HEK293T (cell line): ENCODE results near the gene ULK1.

Experiments used
- CTCF ChIA-PET: fragments of 350-600 bp; formaldehyde crosslinking; extraction: SDS; loops from one replicate; lab custom pipeline; 2021; ENCODE audit warnings: antibody characterized with exemption, inconsistent platforms; lab: Yijun Ruan, JAX
- POLR2A ChIA-PET: fragments of 350-600 bp; formaldehyde crosslinking; extraction: SDS; loops from one replicate; lab custom pipeline; 2020; ENCODE audit warnings: antibody characterized with exemption, inconsistent platforms; lab: Yijun Ruan, JAX
- DNase-seq: peaks from one replicate; pipeline ENCODE4 v3.0.0; 2012; ENCODE audit warnings: mixed read lengths; ENCODE audit errors: extremely low spot score
- ARNT ChIP-seq: fragments of 450-650 bp; IDR thresholded peaks from 2 replicates; pipeline ENCODE4 v1.6.1; 2017; ENCODE audit warnings: mild to moderate bottlenecking
- BHLHE40 ChIP-seq: fragments of 450-650 bp; IDR thresholded peaks from 2 replicates; pipeline ENCODE4 v1.6.1; 2016; ENCODE audit warnings: mild to moderate bottlenecking, moderate library complexity, borderline replicate concordance
- CTBP1 ChIP-seq: fragments of 450-650 bp; IDR thresholded peaks from 2 replicates; pipeline ENCODE4 v1.6.1; 2016; ENCODE audit warnings: borderline replicate concordance
- ELF4 ChIP-seq: fragments of 450-650 bp; IDR thresholded peaks from 2 replicates; pipeline ENCODE4 v1.6.1; 2017; ENCODE audit warnings: antibody characterized with exemption
- FOXA1 ChIP-seq: fragments of 450-650 bp; IDR thresholded peaks from 2 replicates; pipeline ENCODE4 v1.6.1; 2016; ENCODE audit warnings: mild to moderate bottlenecking
- FOXK2 ChIP-seq: fragments of 450-650 bp; IDR thresholded peaks from 2 replicates; pipeline ENCODE4 v1.6.1; 2016; ENCODE audit warnings: mild to moderate bottlenecking
- FOXM1 ChIP-seq: fragments of 450-650 bp; IDR thresholded peaks from 2 replicates; pipeline ENCODE4 v1.6.1; 2017; ENCODE audit warnings: mild to moderate bottlenecking, borderline replicate concordance
- HDGF ChIP-seq: fragments of 450-650 bp; IDR thresholded peaks from 2 replicates; pipeline ENCODE4 v1.6.1; 2017; ENCODE audit warnings: antibody characterized with exemption, borderline replicate concordance
- L3MBTL2 ChIP-seq: fragments of 450-650 bp; conservative IDR thresholded peaks from 2 replicates; pipeline ENCODE4 v1.6.1; 2016; ENCODE audit warnings: mild to moderate bottlenecking
- LEF1 ChIP-seq: fragments of 450-650 bp; IDR thresholded peaks from 2 replicates; pipeline ENCODE4 v1.6.1; 2017; ENCODE audit warnings: mild to moderate bottlenecking, borderline replicate concordance
- NFRKB ChIP-seq: fragments of 450-650 bp; IDR thresholded peaks from 2 replicates; pipeline ENCODE4 v1.6.1; 2016; ENCODE audit warnings: mild to moderate bottlenecking, moderate library complexity
- SP1 ChIP-seq: fragments of 450-650 bp; IDR thresholded peaks from 2 replicates; pipeline ENCODE4 v1.6.1; 2017
- SUZ12 ChIP-seq: fragments of 450-650 bp; IDR thresholded peaks from 2 replicates; pipeline ENCODE4 v1.6.1; 2016; ENCODE audit warnings: mild to moderate bottlenecking
- TARDBP ChIP-seq: fragments of 450-650 bp; IDR thresholded peaks from 2 replicates; pipeline ENCODE4 v1.6.1; 2016
- ZNF384 ChIP-seq: fragments of 450-650 bp; IDR thresholded peaks from 2 replicates; pipeline ENCODE4 v1.6.1; 2016
- TF ChIP-seq, protein P1 (sequence below): fragments of 450-650 bp; IDR thresholded peaks from 2 replicates; pipeline ENCODE4 v1.6.1; 2016

The ULK1 gene

DNA sequence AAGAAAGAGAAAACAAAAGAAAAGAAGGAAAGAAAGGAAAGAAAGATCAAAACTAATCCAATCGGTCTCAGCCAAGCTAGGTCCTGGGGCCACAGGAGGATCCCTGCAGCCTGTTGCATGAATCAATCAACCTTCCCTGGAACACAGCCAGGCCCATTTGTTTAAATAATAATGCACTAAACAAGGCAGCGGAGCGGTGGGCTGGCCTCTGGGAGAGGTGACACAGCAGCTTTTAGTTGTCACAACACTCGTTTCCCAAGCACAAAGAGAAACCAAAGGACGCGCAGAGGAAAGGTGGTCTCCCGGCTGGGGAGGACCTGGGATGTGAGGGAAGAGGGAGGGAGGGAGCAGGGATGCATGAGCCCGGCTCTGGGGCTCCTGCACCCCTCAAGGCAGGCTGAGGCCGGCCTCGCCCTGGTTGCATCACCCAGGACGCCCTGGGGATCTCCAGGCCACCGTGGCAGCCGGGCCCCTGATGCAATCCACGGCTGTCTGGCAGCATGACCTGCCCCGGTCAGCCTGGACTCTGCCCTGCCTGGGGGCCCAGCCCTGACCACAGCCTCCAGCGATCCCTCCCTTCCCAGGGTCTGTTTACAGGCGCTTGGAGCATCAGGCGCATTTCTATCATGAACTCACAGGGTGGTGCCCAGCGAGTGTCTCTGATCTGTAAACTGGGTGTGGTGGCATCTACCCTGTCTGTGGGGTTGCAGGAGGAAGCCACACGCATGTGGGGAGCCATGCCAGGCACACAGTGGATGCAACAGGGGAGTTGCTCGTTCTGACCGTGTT is 33.8 kb upstream of the ULK1 start:
- ChIA-PET CTCF (interaction anchor here (0.6 kb wide), 2 partner anchors 21 to 653 kb away, joined by 3 to 4 read pairs; no protein-coding TSS in a partner anchor), POLR2A (interaction anchor here (0.9 to 1.0 kb wide), 2 partner anchors 10 to 70 kb away, joined by 3 to 4 read pairs; no protein-coding TSS in a partner anchor)
- peak; percentile 38 for DNase-seq

DNA sequence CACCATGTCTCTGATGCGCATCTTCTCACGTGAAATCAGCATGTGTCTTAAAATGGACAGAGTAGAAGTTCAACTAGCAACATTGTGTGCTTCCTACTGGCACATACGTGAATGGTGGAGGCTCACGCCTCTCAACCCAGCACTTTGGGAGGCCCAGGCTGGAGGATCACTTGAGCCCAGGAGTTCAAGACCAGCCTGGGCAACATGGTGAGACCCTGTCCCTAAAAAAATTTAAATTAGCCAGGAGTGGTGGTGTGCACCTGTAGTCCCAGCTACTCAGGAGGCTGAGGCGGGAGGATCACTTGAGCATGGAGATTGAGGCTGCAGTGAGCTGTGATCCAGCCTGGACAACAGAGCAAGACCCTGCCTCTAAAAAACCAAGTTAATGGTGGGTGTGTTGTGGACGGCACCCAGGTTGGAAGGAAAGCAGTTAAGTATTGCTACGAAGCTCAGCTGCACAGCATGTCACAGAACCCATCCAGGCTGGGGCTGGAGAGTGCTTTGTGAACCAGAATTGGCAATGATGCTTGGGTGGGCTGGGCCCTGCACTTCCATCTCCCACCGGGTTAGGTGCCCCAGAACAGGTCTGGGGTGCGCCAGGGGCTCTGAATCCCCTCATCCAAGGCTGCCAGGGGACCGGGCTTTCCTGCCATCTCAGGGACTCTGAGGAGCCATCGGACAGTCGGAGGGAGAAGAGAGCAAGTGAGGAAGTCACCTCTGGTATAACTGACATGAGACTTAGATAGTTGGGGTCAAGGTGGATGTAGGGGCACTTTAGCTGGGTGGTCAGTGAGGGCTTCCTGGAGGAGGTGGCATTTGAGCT is 33.0 kb upstream of the ULK1 start:
- CTCF ChIA-PET = no interaction called here
- no peak for DNase-seq
- POLR2A ChIA-PET = no interaction called here
- TF ChIP-seq L3MBTL2 (no peak), ELF4 (no peak), ARNT (no peak), FOXA1 (no peak), SP1 (no peak), FOXM1 (no peak), TARDBP (no peak)
- TF ChIP-seq, protein P1, sequence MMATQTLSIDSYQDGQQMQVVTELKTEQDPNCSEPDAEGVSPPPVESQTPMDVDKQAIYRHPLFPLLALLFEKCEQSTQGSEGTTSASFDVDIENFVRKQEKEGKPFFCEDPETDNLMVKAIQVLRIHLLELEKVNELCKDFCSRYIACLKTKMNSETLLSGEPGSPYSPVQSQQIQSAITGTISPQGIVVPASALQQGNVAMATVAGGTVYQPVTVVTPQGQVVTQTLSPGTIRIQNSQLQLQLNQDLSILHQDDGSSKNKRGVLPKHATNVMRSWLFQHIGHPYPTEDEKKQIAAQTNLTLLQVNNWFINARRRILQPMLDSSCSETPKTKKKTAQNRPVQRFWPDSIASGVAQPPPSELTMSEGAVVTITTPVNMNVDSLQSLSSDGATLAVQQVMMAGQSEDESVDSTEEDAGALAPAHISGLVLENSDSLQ = no peak

More for the DNA sequence above, 33.8 kb upstream of the ULK1 start:
- TF ChIP-seq LEF1 (no peak), SP1 (no peak), ELF4 (no peak), BHLHE40 (no peak), L3MBTL2 (no peak), FOXA1 (no peak), FOXM1 (no peak), FOXK2 (no peak), CTBP1 (no peak), TARDBP (0 out of 2 replicates have a peak, but pooled peaks have one; percentile 6), HDGF (no peak), NFRKB (no peak)
- TF ChIP-seq, protein P1 = peak; percentile 82

DNA sequence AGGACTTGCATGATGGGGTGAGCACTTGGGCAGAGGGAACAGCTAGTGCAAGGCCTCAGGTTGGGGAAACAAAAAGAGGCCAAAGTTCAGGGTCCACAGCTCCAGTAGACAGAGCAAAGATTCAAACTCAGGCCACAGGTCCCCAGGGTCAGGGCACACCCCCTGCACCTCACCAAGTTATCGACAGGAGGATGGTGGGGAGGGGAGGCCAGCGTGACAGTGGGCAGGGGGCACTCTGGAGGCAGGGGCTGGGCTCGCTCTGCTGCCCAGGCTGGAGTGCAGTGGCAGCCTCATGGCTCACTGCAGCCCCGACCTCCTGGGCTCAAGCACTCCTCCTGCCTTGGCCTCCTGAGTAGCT is 32.4 kb upstream of the ULK1 start:
- CTCF ChIA-PET = no interaction called here
- POLR2A ChIA-PET = no interaction called here
- TF ChIP-seq NFRKB = no peak
- TF ChIP-seq ELF4 = no peak
- no peak for TF ChIP-seq SP1
- TF ChIP-seq FOXM1 = no peak
- no peak for TF ChIP-seq HDGF
- TF ChIP-seq LEF1 = no peak
- TF ChIP-seq ARNT = no peak
- TF ChIP-seq L3MBTL2 = no peak
- TF ChIP-seq FOXA1 = no peak
- TF ChIP-seq SUZ12 = no peak
- TF ChIP-seq TARDBP = no peak
- TF ChIP-seq, protein P1 = no peak
- no peak for TF ChIP-seq ZNF384
- TF ChIP-seq BHLHE40 = no peak
- TF ChIP-seq FOXK2 = no peak
- no peak for TF ChIP-seq CTBP1
- no peak for DNase-seq

DNA sequence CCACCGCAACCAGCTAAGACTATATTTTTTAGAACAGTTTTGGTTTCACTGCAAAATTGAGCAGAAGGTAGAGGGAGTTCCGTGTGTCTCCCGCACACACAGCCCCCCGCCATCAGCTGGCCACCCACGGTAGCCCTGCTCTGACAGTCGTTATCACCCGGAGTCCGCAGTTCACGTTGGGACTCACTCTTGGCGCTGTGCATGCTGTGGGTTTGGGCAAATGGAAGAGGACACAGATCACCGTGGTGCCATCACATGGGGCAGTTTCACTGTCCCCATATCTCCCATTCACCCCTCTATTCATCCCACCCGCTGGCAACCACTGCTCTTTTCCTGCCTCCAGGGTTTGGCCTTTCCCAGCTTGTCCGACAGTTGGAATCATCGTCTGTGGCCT is 31.8 kb upstream of the ULK1 start:
- ChIA-PET POLR2A (no interaction called here), CTCF (no interaction called here)
- no peak for DNase-seq
- TF ChIP-seq L3MBTL2 (no peak), FOXK2 (no peak), TARDBP (no peak), ELF4 (no peak), ZNF384 (no peak), CTBP1 (no peak), SP1 (no peak), NFRKB (no peak)
- TF ChIP-seq, protein P1 = no peak

DNA sequence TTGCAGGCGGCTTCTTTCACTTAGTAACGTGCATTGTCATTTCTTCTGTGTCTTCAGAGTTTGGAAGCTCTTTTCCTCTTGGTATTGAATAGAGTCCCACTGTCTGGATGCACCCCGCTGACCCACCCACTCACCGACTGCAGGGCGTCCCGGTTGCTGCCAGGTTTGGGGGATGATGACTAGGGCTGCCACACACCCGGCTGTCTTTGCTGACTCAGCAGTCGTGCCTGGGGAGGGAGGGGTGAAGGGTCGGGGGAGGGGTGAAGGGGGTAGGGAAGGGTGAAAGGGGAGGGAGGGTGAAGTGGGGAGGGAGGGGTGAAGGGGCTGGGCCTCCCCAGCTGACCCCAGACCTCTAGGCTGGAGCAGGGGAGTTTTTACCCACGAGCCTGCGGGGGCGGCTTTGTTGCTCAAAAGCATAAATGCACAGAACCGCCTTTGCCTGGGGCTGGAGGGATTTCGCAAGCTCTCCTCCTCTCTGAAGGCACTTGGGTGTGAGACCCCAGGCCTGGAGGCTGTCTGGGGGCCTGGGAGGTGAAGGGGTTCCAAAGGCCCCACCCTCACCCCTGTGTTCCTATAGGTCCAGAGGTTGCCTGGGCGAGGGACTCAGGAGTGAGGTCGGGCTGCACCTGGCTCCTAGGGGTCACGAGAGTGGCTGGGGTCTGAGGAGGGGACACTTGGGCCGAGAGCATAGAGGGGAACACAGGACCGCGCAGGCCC is 31.3 kb upstream of the ULK1 start:
- CTCF ChIA-PET = no interaction called here
- DNase-seq = no peak
- TF ChIP-seq ARNT = no peak
- TF ChIP-seq TARDBP = no peak
- no peak for TF ChIP-seq FOXA1
- TF ChIP-seq, protein P1 = no peak
- TF ChIP-seq LEF1 = no peak
- TF ChIP-seq FOXM1 = no peak
- no peak for TF ChIP-seq ELF4
- no peak for TF ChIP-seq ZNF384
- no peak for TF ChIP-seq NFRKB
- TF ChIP-seq BHLHE40 = no peak
- no peak for TF ChIP-seq HDGF
- no peak for TF ChIP-seq L3MBTL2
- no peak for TF ChIP-seq FOXK2
- TF ChIP-seq CTBP1 = no peak
- TF ChIP-seq SUZ12 = no peak
- TF ChIP-seq SP1 = no peak
- POLR2A ChIA-PET = no interaction called here
